HG03378 (cell line): Measurements from ENCODE around the gene DCAF8.
A peak's percentile ranks its signal among the peaks of the same experiment; 100 is the strongest.

Experiments used
- ATAC-seq: cut with Tn5 transposase; IDR thresholded peaks from one replicate; pipeline ENCODE4 v1.9.1; 2021; ENCODE audit warnings: mild to moderate bottlenecking, moderate library complexity; ENCODE audit not compliant: unreplicated experiment

Gene DCAF8

DNA sequence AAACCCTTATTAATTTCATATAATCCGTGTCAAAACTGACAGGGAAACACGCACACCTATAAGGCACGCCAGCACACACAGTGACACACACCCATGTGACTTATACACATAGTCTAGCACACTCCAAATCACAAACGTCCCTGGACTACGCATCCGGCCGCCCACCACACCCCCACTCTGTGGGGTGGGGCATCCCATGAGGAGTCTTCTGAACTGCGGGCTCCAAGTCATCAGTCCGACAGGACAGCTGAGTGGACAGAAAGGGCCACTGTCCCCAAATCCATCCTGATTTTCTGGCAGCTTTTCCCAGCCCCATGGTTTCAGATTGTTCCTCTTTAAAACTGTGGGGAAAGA is 56.3 kb downstream of the DCAF8 start:
- no peak for ATAC-seq

DNA sequence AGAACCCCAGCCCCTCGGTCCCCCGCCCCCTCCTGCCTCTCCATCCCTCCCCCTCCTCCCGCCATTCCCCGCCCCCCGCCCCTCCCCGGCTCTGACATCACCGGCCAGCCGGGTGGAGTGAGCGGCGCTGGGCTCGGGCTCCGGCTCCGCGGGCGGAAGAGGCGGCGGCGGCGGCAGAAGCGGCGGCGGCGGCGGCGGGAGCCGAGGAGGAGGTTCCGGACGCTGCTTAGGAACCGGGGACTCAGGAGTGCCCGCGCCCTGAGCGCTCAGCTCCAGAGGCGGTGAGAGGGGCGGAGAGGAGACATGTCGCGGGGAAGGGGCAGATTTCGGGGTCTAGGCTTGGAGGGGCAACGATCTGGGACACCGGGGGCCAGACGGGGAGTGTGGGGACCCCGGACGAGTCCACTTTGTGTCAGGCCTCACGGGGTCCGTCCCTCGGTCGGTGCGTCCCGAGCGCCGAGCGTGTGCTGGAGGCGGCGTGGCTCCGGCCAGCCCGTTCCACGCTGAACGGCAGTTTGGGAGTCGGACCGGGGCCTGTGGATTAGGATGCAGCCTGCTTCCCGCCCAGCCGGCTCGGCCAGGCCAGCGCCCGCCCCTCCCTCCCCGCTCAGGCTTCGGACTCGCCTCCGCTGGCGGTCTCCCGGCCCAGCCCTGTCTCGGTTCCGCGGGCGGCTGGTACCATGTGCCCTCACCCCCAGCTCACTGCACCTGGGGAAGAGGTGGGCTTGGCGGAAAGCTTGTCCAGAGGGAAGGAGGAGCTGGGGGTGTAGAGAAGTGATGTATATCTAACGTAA is 56.9 kb downstream of the DCAF8 start, which contains the start of gene PEA15:
PEA15 (plus strand) TSS at position 143 of the 794 bp plus-strand sequence. CDS start 6,161 bp downstream, outside the sequence.
- no peak for ATAC-seq

DNA sequence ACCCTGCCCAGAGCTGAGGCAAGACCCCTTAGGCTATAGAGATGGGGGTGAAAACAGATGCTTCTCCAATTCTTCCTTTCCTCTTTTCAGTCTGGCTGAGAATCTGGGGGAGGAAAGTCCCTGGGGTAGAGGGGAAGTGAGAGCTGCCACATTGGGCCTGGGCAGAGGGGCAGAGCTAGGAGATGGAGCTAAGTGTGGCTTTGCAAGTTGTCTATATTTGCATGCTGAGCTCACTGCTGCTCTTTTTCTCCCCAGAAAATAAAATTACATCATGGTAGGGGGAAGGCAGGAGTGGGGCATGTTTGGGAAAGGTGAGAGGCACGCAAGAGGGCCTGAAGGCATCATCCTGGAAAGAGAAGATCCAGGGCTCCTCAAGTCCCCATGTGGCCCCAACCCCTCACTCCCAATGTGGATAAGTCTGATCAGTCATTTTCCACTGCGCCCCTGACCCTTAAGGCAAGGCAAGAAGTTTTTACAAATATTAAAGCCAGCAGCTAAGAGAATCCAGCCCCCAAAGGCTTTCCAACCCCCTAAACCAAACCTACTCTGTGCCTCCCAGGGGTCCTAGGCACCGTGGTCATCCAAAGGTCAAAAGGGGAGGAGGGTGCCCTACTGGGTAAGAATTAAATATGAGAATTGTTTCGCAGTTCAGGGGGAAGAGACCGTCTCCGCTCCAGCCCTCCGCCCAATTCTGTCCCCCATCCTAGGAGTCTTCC is 57.7 kb downstream of the DCAF8 start:
- peak; percentile 77 for ATAC-seq

DNA sequence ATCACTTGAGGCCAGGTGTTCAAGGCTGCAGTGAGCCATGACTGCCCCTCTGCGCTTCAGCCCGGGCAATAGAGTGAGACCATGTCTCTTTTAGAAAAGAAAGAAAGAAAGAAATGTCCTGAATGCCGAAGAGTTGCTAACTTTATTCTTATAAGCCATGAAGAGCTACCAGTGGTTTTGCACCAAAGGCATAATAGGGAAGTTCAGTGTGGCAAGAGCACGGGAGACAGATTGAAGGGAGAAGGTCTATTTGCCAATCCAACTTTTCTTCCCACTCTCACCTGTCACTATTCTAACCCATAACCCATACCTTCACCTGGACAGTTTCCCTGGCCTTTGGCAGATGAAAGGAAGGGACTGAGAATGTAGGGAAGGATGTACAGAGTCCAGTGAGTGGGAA is 61.6 kb downstream of the DCAF8 start:
- ATAC-seq, result no peak

DNA sequence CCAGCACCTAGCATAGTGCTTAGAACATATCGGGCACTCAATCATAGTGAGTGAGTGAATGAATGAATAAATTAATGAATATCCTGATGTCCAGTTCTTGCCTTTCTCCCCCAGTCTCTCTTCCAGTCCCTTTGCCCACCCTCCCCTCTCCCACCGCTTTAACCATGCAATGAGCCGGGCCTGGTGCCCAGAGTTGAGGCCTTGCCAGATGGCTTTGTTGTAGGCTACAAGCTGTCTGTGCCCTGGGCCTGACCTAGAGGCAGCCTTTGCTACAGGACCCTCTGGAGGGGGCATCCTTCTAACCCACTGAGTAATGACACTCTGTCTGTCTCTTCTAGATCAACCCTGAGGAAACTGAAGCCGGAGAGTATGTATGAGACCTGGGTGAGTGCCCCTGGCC is 65.1 kb downstream of the DCAF8 start:
- no peak for ATAC-seq

DNA sequence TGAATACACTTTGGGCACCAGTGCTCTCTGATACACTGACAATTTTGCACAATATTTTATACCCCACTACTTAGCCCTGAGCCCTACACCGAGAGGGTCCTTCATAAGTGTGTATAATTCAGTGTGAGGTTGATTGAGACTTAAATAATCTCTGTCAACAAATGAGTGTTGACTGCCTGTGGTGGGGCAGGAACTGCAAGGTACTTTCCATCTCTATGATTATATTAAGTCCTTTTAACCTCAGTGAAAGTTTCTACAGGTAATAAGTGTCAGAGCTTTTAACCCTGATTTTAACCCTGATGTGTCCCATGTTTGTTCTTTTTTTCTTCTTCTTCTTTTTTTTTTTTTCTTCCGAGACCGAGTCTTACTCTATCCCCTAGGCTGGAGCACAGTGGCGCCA is 66.2 kb downstream of the DCAF8 start:
- ATAC-seq, result peak; percentile 51

DNA sequence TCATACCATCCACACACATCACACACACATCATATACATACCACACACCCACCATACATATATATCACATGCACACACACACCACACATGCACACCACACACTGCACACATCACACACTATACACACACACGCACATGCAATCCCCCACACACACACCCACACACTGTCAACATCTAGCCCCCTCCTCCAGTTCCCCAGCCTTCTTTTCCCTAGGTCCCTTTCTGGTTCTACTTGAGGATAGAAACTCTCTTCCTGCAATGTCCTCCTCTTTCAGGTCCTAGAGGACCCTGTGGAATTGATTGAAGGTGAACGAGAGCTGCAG is 67.7 kb downstream of the DCAF8 start:
- no peak for ATAC-seq

DNA sequence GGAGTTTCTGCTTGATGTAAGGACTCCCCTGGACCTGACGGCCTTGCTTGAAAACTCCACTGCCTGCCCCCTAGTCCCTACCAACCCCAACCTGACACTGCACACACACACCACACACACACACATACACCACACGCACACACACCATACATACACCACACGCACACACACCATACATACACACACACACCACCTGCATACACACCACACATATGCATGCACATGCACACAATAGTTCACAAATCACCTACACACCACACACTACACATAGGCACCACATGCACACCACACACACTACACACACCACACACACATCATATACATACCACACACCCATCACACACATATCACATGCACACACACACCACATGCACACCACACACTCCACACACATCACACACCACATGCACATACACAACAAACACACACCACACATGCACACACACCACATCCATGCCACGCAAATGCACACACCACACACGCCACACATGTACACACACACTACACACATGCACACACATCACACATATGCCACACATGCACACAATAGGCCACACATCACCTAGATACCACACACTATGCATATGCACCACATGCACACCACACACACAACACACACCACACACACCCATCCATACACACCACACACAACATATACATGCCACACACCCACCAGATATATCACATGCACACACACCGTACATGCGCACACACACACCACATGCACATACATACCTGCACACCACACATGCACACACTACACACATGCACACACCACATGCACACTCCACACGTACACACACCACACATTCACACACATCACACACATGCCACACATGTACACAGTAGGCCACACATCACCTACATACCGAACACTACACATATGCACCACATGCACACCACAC is 68.3 kb downstream of the DCAF8 start:
- ATAC-seq, result no peak

DNA sequence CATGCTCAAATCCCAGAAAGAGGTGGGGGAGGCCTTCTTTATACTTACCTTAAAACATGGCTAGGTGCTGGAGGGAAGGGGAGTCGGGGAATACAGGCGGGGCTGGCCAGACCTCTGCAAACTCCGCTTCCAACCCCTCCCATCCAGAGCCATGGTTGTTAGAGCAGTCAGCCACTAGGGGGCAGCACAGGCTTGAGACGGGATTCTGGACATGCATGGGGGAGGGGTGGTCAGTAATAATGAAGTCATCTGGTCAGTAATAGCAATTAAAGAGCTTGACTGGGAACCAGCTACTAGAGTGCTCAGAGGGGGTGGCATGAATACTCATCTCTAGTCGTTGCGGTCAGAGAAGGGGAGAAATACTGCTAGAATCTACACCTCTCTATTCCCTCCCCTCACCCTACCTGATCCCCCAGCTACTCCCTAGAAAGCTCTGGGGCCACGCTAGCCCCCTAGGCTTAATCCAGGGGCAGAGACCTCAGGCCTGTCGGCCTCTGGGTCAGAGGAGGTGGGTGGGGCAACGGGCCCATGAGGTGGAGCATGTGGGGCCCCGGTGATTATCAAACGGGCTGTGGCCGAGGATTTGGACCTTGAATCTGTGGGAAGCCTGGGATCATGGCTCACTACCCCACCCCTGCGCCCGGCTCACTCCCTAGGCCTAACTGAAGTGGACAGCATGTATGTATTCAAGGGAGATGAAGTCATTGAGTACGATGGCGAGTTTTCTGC is 69.1 kb downstream of the DCAF8 start:
- ATAC-seq, result no peak

DNA sequence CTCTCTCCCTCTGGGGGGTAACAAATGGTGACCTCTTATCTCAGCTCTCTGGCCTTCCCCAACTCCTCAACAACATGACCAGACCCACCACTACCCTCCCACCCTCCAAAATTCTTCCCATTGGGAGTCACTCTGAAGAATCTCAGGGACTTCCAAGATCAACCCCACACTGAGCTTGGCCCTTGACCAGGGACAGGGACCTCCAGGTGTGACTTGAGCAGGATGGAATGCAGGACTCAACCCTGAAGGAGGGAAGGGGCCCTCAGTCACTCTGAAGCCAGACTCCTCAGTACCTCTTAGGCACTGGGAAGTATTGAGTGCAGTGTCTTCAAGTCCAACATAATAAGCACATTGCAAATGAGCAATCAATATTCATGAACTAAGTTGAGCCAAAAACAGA is 70.1 kb downstream of the DCAF8 start:
- no peak for ATAC-seq

DNA sequence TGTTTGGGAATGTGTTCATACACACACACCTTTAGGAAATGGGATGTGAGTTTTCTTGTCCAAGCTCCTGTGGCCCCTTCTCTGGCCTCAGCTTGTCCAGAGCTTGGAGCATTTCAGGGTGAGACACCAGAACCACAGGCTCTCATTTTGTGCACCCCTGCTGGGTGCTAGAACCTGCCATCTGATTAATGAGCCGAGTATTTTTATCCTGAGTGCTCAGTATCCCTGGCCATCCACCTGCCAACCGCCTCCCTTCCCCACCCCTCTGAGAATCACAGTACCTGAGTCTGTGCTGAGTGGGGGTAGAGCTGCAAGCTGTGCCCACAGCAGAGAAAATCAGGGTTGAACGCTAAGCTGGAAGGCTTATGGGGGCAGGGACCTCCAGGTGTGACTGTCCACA is 70.6 kb downstream of the DCAF8 start:
- no peak for ATAC-seq

DNA sequence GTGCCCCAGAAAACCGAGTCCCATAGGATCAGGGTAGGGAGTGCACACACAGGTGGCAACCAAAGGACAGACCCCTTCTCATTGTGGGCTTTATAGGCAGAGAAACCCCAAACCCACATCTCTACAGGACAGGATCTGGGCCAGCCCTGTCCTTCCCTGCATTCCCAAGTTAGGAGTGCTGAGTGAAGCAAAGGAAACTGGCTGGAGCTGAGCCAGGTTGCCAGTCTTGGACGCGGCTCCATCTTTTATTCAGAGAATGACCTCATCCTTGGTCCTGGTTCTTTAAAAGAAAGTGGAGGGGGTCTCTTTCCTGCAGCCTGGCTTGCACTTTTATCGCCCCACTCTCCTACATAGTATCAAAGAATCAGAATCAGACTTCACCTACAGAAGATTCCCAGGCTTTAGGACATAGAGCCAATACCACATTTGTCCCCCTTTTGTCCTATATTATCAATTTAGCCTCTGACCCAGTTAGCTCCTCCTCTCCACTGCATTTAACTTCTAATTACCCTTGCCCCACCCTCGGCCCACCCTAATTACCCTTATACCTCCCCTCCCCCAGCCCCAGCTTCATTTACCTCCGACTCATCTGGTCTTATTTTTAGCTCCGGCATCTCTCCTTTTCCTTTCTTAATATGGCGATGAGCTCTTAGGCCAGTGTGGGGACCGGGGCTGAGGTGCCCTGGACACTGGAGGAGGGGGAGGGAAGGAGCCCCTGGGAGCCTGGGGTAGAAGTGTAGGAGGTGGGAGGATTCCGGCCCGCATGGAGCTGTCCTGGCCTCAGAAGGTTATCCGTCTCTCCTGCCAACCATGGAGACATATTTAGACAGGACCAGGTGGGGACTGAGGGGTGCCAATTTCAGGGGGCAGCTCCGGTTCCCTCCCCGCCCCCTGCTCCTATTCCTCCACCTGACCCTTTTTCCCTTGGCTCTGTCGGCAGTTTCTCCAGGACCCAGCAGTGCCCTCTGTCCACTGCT is 72.4 kb downstream of the DCAF8 start, which contains the start of gene CASQ1:
CASQ1 (plus strand) TSS at position 927 of the 977 bp plus-strand sequence. CDS start 177 bp downstream, outside the sequence.
- ATAC-seq, result no peak

DNA sequence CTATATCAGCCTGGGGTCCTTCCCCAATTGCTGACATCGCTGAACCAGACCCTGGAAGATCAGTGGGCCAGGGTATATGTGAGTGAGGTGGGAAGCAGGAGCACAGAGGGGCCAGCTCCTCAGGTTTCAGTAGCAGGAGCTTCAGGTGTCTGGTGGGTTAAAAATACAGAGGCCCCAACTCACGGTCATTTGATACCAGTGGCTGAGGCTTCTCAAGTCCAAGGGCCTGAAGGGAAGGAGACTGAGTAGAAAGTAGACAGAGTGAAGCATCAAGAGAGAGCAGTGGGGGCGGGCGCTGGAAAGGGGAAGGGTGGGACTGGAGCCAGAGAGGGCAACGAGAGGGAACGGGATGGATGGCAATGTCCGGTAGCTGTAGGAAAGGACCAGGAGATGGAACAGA is 74.0 kb downstream of the DCAF8 start:
- ATAC-seq, result no peak

DNA sequence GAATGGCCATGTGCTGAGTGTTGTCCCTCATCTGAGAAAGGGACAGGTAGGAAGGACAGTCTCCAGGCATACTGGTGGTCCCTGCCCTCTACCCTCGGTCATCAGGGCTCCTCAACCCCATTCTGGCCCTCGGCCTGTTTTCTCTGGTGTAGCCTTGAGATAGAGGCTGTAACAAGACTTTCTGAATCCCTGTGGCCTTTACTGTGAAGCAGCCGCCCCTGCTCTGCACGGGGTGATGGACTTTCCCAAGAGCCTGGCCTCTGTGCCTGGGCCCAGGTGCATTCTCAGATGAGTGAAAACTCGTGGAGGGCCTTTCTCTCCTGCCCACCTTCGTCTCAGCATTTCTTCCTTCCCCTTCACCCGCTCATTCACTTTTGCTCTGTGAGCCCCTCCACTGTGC is 74.9 kb downstream of the DCAF8 start:
- ATAC-seq, result no peak

DNA sequence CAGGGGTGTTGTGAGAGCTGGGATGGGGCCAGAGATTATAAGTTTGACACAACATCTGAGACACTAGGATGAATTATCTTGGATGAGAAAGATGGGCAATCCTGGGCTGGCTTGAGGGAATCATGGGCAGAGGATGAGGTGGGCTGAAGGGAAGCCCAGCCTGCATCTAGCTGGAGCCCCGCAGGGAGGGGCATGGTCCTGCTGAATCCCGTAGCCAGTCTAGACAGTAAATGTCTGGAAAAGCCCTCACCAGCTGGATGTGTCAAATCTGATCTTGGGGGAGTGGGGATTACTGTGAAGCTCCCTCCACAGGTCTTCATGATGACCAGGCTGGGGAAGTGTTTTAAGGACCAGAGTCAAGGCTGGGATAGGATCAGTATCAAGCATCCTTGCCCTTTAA is 75.6 kb downstream of the DCAF8 start:
- no peak for ATAC-seq

DNA sequence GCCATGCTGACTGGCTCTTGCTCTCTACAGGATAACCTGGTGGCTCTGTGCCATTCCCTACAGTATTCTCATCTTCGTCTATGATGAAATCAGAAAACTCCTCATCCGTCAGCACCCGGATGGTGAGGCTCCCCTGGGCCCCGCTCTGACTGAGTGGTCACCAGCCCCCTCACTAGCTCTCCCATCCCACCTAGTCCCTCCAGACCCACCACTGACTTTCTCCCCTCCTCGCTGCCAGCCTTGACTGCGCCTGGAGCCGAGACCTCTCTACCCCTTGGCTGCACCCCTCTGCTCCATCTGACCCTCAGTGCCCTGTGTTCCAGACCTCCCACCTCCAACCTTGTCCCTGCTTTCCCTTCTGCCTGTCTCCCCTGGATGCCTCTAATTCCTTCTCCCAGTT is 76.1 kb downstream of the DCAF8 start:
- no peak for ATAC-seq

DNA sequence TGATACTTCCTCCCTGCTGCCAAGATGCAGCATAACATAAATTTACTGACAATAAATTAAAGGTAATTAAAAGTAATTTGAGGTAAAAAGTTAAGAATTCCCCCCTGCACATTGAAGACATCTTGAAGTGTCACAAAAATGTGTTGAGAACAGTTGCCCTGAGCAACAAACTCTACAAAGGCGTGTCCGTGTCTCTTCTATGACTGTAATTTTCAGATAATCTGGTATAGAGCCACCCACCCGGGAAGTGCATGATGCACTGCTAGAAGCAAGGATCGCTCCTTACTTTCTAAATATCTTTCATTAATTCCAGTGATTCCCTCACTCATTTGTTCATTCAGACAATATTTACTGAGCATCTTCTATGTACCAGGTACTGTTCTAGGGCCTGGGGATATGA is 83.0 kb downstream of the DCAF8 start:
- ATAC-seq, result no peak

DNA sequence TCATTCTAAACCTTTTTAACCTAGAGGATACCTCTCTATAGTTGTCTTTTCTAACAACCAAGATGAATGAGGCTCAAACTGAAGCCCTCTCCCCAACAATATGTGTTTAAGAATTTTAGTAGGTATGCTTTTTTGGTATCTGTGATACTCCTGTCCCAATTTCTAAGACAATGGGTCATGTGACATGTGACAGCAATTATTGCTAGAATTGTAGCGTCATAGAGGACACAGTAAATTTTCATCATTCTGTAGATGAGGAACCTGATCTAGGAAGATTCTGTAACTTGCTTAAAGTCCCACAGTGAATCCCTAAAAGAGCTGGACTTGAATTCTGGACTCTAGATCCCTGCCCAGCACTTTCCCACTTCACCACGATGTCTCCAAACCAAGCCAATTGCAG is 83.6 kb downstream of the DCAF8 start:
- ATAC-seq, result no peak

DNA sequence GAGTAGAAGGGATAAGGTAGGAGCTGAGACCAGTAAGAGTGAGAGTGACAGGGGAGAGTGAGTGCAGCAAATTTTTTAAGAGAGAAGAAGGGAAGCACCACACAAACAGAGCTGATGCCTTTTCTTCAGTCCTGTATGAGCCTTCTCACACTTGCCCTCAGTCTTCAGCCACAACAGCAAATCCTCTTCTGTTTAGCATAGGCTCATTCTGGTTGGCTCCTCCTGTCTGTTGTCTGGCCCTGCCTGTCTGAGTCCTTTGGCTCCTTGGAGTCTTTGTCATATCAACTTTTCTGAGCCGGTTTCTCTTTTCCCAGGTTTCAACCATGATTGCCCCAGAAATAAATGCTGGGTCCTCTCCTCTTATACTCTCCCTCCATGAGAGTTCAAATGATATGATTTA is 84.7 kb downstream of the DCAF8 start:
- ATAC-seq, result no peak

DNA sequence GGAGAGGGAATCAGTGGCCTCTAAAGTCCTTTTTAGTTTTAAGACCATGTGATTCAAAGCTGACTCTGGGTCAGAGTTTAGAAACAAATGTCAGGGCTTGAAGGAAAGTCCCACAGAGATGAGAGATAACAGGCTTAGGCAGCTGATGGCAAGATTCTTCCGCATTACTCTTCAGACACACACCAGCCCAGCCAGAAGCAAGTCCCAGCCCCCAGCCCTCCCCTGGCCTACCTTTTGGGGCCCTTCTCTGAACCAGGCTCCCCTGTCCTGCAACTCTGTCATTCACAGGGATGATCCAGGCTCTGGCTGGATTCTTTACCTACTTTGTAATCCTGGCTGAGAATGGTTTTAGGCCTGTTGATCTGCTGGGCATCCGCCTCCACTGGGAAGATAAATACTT is 85.1 kb downstream of the DCAF8 start:
- ATAC-seq, result no peak
